Keratinocyte (primary cell): ENCODE results near the gene EXT2.

Source experiments
- CTCF ChIP-seq, 3 experiments: IDR thresholded peaks in 1 of 3; conservative IDR thresholded peaks in 1 of 3; optimal IDR thresholded peaks in 1 of 3; 2 replicates in 2 of 3; 3 replicates in 1 of 3; pipeline versions ENCODE3 to v1.5.1; 2011; ENCODE audit warnings: low read length in 3 of 3, mild to moderate bottlenecking in 3 of 3, moderate library complexity in 2 of 3, control low read depth in 1 of 3, inconsistent platforms in 1 of 3; ENCODE audit not compliant: insufficient read depth in 2 of 3; ENCODE audit errors: extremely low read depth in 1 of 3
- EZH2 ChIP-seq: IDR thresholded peaks from one replicate; pipeline ENCODE4 v1.6.1; 2012; ENCODE audit warnings: inconsistent platforms, mild to moderate bottlenecking, low read length, moderate library complexity

GRCh38 chr11:44237156-44237555 is 141.7 kb downstream of the EXT2 start:
- TF ChIP-seq CTCF (optimal IDR thresholded peaks at IDR 0.05 in 1 of 3, IDR thresholded peaks at IDR 0.05 in 1 of 3, conservative IDR thresholded peaks at IDR 0.05 in 1 of 3; ENCODE audit: extremely low read depth in 1 of 3, insufficient read depth in 2 of 3, low read length in 3 of 3) (no peak), EZH2 (no peak)
